CD8-positive, alpha-beta memory T cell (primary cell): ENCODE results near the gene SSH2. TPM values are rescaled to one million over a fixed set of nuclear protein-coding genes. Genes with fewer than 3 reads are reported as not detected.
"Not testable (repeated sequence)": the region's sequence is repeated elsewhere in the genome, so short reads cannot be mapped to it uniquely, and the experiment has no call there.

Experiments
- CTCF ChIA-PET: fragments of 350-600 bp; sonication (Branson Sonifier 250); formaldehyde crosslinking; loops from one replicate; lab custom pipeline; 2021; ENCODE audit warnings: antibody characterized with exemption; lab: Charles Lee
- POLR2A ChIA-PET: fragments of 350-600 bp; sonication (Branson Sonifier 250); formaldehyde crosslinking; loops from one replicate; lab custom pipeline; 2021; ENCODE audit warnings: antibody characterized with exemption; lab: Charles Lee
- DNase-seq, 5 donors: peaks; one replicate each; pipeline versions ENCODE4 v3.0.0 to v3.0.0-alpha.2; 2020 to 2022; ENCODE audit warnings: mixed read lengths in 1 of 5
- H3K27ac ChIP-seq: one replicate; pipeline ENCODE4 v1.7.0; 2013; ENCODE audit warnings: low read depth, mild to moderate bottlenecking, low read length, moderate library complexity
- H3K27me3 ChIP-seq: 2 replicates; pipeline ENCODE4 v1.7.0; 2013; ENCODE audit warnings: low read length, mild to moderate bottlenecking; ENCODE audit not compliant: insufficient read depth, poor library complexity, severe bottlenecking
- H3K36me3 ChIP-seq: 2 replicates; pipeline ENCODE4 v1.7.0; 2013; ENCODE audit warnings: mild to moderate bottlenecking, low read length, moderate library complexity; ENCODE audit not compliant: insufficient read depth
- H3K4me1 ChIP-seq: 2 replicates; pipeline ENCODE4 v1.7.0; 2013; ENCODE audit warnings: mild to moderate bottlenecking, low read length, moderate library complexity; ENCODE audit not compliant: insufficient read depth
- H3K4me3 ChIP-seq: 2 replicates; pipeline ENCODE4 v1.7.0; 2013; ENCODE audit warnings: mild to moderate bottlenecking, low read length
- H3K9me3 ChIP-seq: 2 replicates; pipeline ENCODE4 v1.7.0; 2013; ENCODE audit warnings: mild to moderate bottlenecking, low read length
- H3K27ac Mint-ChIP-seq, 8 donors: one replicate each; pipeline ENCODE4 v1.8.0; 2020 to 2021; ENCODE audit warnings: mixed read lengths in 8 of 8, mild to moderate bottlenecking in 6 of 8, inconsistent platforms in 3 of 8, moderate library complexity in 3 of 8
- H3K27me3 Mint-ChIP-seq, 2 donors: one replicate each; pipeline ENCODE4 v1.8.0; 2020 to 2021; ENCODE audit warnings: mixed read lengths in 2 of 2, mild to moderate bottlenecking in 1 of 2, moderate library complexity in 1 of 2
- H3K36me3 Mint-ChIP-seq, 3 donors: one replicate each; pipeline ENCODE4 v1.8.0; 2020 to 2021; ENCODE audit warnings: mixed read lengths in 3 of 3, inconsistent platforms in 1 of 3, mild to moderate bottlenecking in 1 of 3
- H3K4me1 Mint-ChIP-seq, 3 donors: one replicate each; pipeline ENCODE4 v1.8.0; 2020 to 2021; ENCODE audit warnings: mixed read lengths in 3 of 3, inconsistent platforms in 1 of 3, mild to moderate bottlenecking in 1 of 3
- H3K4me3 Mint-ChIP-seq, 7 donors: one replicate each; pipeline ENCODE4 v1.8.0; 2020 to 2021; ENCODE audit warnings: mixed read lengths in 7 of 7, mild to moderate bottlenecking in 6 of 7, moderate library complexity in 4 of 7, inconsistent platforms in 2 of 7
- H3K9me3 Mint-ChIP-seq, 5 donors: one replicate each; pipeline ENCODE4 v1.8.0; 2020 to 2022; ENCODE audit warnings: mixed read lengths in 5 of 5, mild to moderate bottlenecking in 3 of 5, moderate library complexity in 2 of 5, inconsistent platforms in 1 of 5
- polyA plus RNA-seq: library from polyadenylated mRNA; unstranded; fragments of 300-500 nt; fragmentation: Illumina TruSeq; gene quantifications from one replicate; pipeline ENCODE4 v1.2.3, GENCODE V29; 2021
- total RNA-seq, 2 experiments: library from RNA; stranded (reverse); gene quantifications; one replicate each; pipeline ENCODE4 v1.2.3, GENCODE V29; 2021

The SSH2 gene
- total and polyA plus RNA-seq, 3 experiments from 2014 or later: 28.1 to 35.9 (median 32.1) TPM

GRCh38 chr17:29733166-29733565 is 196.9 kb downstream of the SSH2 start:
- POLR2A ChIA-PET: interaction anchor here (0.7 to 0.9 kb wide), 2 partner anchors 27 to 167 kb away, joined by 3 to 5 read pairs; no protein-coding TSS in a partner anchor
- H3K27ac Mint-ChIP-seq: peak overlapping the region; percentile 5 to 86 (median 56)

GRCh38 chr17:29732613-29733012 is 197.4 kb downstream of the SSH2 start:
- peaks cover 49 to 66% (median 64%) of the 10 kb centered on the region in 3 donors for H3K4me1 Mint-ChIP-seq
- no peaks in the 10 kb centered on the region for H3K9me3 Mint-ChIP-seq
- H3K36me3 Mint-ChIP-seq: peaks cover 0 to 39% (median 13%) of the 10 kb centered on the region in 3 donors
- H3K27me3 ChIP-seq: no peaks in the 10 kb centered on the region
- no peak overlapping the region for H3K27ac ChIP-seq
- CTCF ChIA-PET: interaction anchor here (1.0 to 1.3 kb wide), 2 partner anchors 26 to 116 kb away, joined by 3 read pairs; no protein-coding TSS in a partner anchor
- H3K27me3 Mint-ChIP-seq: no peaks in the 10 kb centered on the region
- peak overlapping the region in 1 of 7 donors; percentile 20 for H3K4me3 Mint-ChIP-seq
- peaks cover 15% of the 10 kb centered on the region for H3K4me1 ChIP-seq
- POLR2A ChIA-PET: interaction anchor here (0.9 kb wide), 1 partner anchor 27 kb away, joined by 3 read pairs; no protein-coding TSS in a partner anchor
- no peak overlapping the region for H3K4me3 ChIP-seq
- no peaks in the 10 kb centered on the region for H3K36me3 ChIP-seq
- no peak for DNase-seq
- H3K27ac Mint-ChIP-seq: peak overlapping the region in 7 of 8 donors; percentile 5 to 86 (median 72)
- no peaks in the 10 kb centered on the region for H3K9me3 ChIP-seq

More at GRCh38 chr17:29733166-29733565, 196.9 kb downstream of the SSH2 start:
- Histone ChIP-seq H3K27ac (no peak overlapping the region), H3K4me3 (no peak overlapping the region), H3K27me3 (no peaks in the 10 kb centered on the region), H3K36me3 (no peaks in the 10 kb centered on the region), H3K9me3 (no peaks in the 10 kb centered on the region), H3K4me1 (peaks cover 12% of the 10 kb centered on the region)
- Mint-ChIP-seq H3K4me1 (peaks cover 46 to 61% (median 59%) of the 10 kb centered on the region in 3 donors), H3K36me3 (peaks cover 0 to 40% (median 13%) of the 10 kb centered on the region in 3 donors), H3K4me3 (peak overlapping the region in 3 of 7 donors; percentile 5 to 20 (median 14)), H3K9me3 (no peaks in the 10 kb centered on the region), H3K27me3 (no peaks in the 10 kb centered on the region)
- CTCF ChIA-PET: interaction anchor here (1.0 to 1.3 kb wide), 2 partner anchors 27 to 116 kb away, joined by 3 read pairs; no protein-coding TSS in a partner anchor
- DNase-seq: no peak

- H3K36me3 ChIP-seq: no peaks in the 10 kb centered on the region
- H3K4me1 ChIP-seq: peaks cover 19% of the 10 kb centered on the region
- CTCF ChIA-PET: interaction anchor here (1.3 kb wide), 1 partner anchor 115 kb away, joined by 3 read pairs; no protein-coding TSS in a partner anchor
- H3K27ac ChIP-seq: no peak overlapping the region
- no peaks in the 10 kb centered on the region for H3K9me3 ChIP-seq
- Mint-ChIP-seq H3K27me3 (no peaks in the 10 kb centered on the region), H3K36me3 (peaks cover 0 to 37% (median 13%) of the 10 kb centered on the region in 3 donors), H3K4me3 (no peak overlapping the region), H3K27ac (peak overlapping the region in 6 of 8 donors; percentile 43 to 86 (median 74)), H3K9me3 (no peaks in the 10 kb centered on the region), H3K4me1 (peaks cover 51 to 70% (median 64%) of the 10 kb centered on the region in 3 donors)
- no peak overlapping the region for H3K4me3 ChIP-seq
- no peaks in the 10 kb centered on the region for H3K27me3 ChIP-seq
- no peak for DNase-seq
- POLR2A ChIA-PET: interaction anchor here (0.9 kb wide), 1 partner anchor 26 kb away, joined by 3 read pairs; no protein-coding TSS in a partner anchor
Measured at GRCh38 chr17:29732209-29732608, 197.8 kb downstream of the SSH2 start.

- ChIA-PET POLR2A (no interaction called here), CTCF (no interaction called here)
- Histone ChIP-seq H3K36me3 (no peaks in the 10 kb centered on the region), H3K4me1 (peaks cover 25% of the 10 kb centered on the region), H3K9me3 (no peaks in the 10 kb centered on the region), H3K27me3 (no peaks in the 10 kb centered on the region), H3K4me3 (no peak overlapping the region), H3K27ac (no peak overlapping the region)
- Mint-ChIP-seq H3K4me3 (no peak overlapping the region), H3K4me1 (peaks cover 57 to 77% (median 69%) of the 10 kb centered on the region in 3 donors), H3K9me3 (no peaks in the 10 kb centered on the region), H3K36me3 (peaks cover 0 to 37% (median 13%) of the 10 kb centered on the region in 3 donors), H3K27me3 (no peaks in the 10 kb centered on the region), H3K27ac (peak overlapping the region in 4 of 8 donors; percentile 35 to 75 (median 46))
- DNase-seq: no peak
Measured at GRCh38 chr17:29731589-29731929, 198.5 kb downstream of the SSH2 start.

- H3K4me1 ChIP-seq: peaks cover 52% of the 10 kb centered on the region
- H3K27ac ChIP-seq: no peak overlapping the region
- Mint-ChIP-seq H3K9me3 (no peaks in the 10 kb centered on the region), H3K4me3 (no peak overlapping the region), H3K4me1 (peaks cover 71 to 83% (median 82%) of the 10 kb centered on the region in 3 donors), H3K27ac (peak overlapping the region in 7 of 8 donors; percentile 58 to 92 (median 75)), H3K27me3 (no peaks in the 10 kb centered on the region), H3K36me3 (peaks cover 0 to 20% (median 13%) of the 10 kb centered on the region in 3 donors)
- no peak for DNase-seq
- H3K36me3 ChIP-seq: no peaks in the 10 kb centered on the region
- no peaks in the 10 kb centered on the region for H3K27me3 ChIP-seq
- no peaks in the 10 kb centered on the region for H3K9me3 ChIP-seq
- ChIA-PET POLR2A (no interaction called here), CTCF (no interaction called here)
- H3K4me3 ChIP-seq: no peak overlapping the region
Measured at GRCh38 chr17:29728490-29728889, 201.5 kb downstream of the SSH2 start.

- Histone ChIP-seq H3K4me1 (peaks cover 61% of the 10 kb centered on the region), H3K4me3 (no peak overlapping the region), H3K9me3 (no peaks in the 10 kb centered on the region), H3K27me3 (no peaks in the 10 kb centered on the region), H3K36me3 (no peaks in the 10 kb centered on the region), H3K27ac (peak overlapping the region; percentile 32)
- Mint-ChIP-seq H3K27ac (peak overlapping the region; percentile 52 to 92 (median 82)), H3K9me3 (no peaks in the 10 kb centered on the region), H3K4me1 (peaks cover 72 to 83% (median 82%) of the 10 kb centered on the region in 3 donors), H3K27me3 (no peaks in the 10 kb centered on the region), H3K36me3 (peaks cover 0 to 13% (median 12%) of the 10 kb centered on the region in 3 donors), H3K4me3 (peak overlapping the region; percentile 1 to 74 (median 42))
- ChIA-PET CTCF (interaction anchor here (1.3 to 1.7 kb wide), 3 partner anchors 25 to 110 kb away, joined by 3 to 6 read pairs (median 5); no protein-coding TSS in a partner anchor), POLR2A (interaction anchor here (0.6 to 0.8 kb wide), 4 partner anchors 15 to 193 kb away, joined by 3 to 5 read pairs (median 3); no protein-coding TSS in a partner anchor)
- peak in 2 of 5 donors; percentile 24 to 49 for DNase-seq
Measured at GRCh38 chr17:29726715-29727252, 203.2 kb downstream of the SSH2 start.

GRCh38 chr17:29725408-29725807 is 204.6 kb downstream of the SSH2 start:
- H3K27ac ChIP-seq, POLR2A ChIA-PET, DNase-seq, H3K36me3 ChIP-seq, H3K27me3 ChIP-seq, H3K27me3 Mint-ChIP-seq, H3K4me3 ChIP-seq, H3K9me3 ChIP-seq, H3K9me3 Mint-ChIP-seq: not testable (repeated sequence)
- H3K27ac Mint-ChIP-seq: peak overlapping the region in 7 of 8 donors; percentile 52 to 92 (median 78)
- peaks cover 81 to 90% (median 90%) of the 10 kb centered on the region in 3 donors for H3K4me1 Mint-ChIP-seq
- H3K36me3 Mint-ChIP-seq: peaks cover 0 to 15% (median 11%) of the 10 kb centered on the region in 3 donors
- H3K4me3 Mint-ChIP-seq: peak overlapping the region in 4 of 7 donors; percentile 12 to 66 (median 30)
- H3K4me1 ChIP-seq: peaks cover 74% of the 10 kb centered on the region
- CTCF ChIA-PET: interaction anchor here (1.5 to 5.0 kb wide), 2 partner anchors 19 to 108 kb away, joined by 4 to 26 read pairs; no protein-coding TSS in a partner anchor
